GM23338 (cell line): ENCODE measurements around the gene ATXN7. TPM values are rescaled to one million over a fixed set of nuclear protein-coding genes. Genes with fewer than 3 reads are reported as not detected.

Source experiments
- ATAC-seq: fragments of 200-7000 bp; cut with Tn5 transposase; 3 replicates; pipeline ENCODE4 v1.9.1; 2020
- DNase-seq: peaks from one replicate; pipeline ENCODE4 v3.0.0-alpha.2; 2015; ENCODE audit warnings: low spot score
- H2AFZ ChIP-seq: fragments of 200-600 bp; sonication (generic); 2 replicates; pipeline ENCODE4 v1.8.0; 2016; ENCODE audit warnings: antibody characterized with exemption, mild to moderate bottlenecking, moderate library complexity
- H3F3A ChIP-seq: fragments of 200-600 bp; sonication (generic); replicated peaks from 2 replicates; pipeline ENCODE4 v1.8.0; 2017; ENCODE audit warnings: antibody characterized with exemption, mixed run types, low read depth
- H3K27ac ChIP-seq: fragments of 200-600 bp; sonication (generic); 2 replicates; pipeline ENCODE4 v1.6.1; 2016; ENCODE audit warnings: low read depth
- H3K27me3 ChIP-seq: fragments of 200-600 bp; sonication (generic); 2 replicates; pipeline ENCODE4 v1.8.0; 2016; ENCODE audit warnings: mild to moderate bottlenecking, mixed run types, moderate library complexity; ENCODE audit not compliant: insufficient read depth
- H3K36me3 ChIP-seq: fragments of 200-600 bp; sonication (generic); 2 replicates; pipeline ENCODE4 v1.8.0; 2016; ENCODE audit warnings: mild to moderate bottlenecking; ENCODE audit not compliant: insufficient read depth
- H3K4me1 ChIP-seq: fragments of 200-600 bp; sonication (generic); 2 replicates; pipeline ENCODE4 v1.8.0; 2016; ENCODE audit warnings: mild to moderate bottlenecking, moderate library complexity; ENCODE audit not compliant: insufficient read depth
- H3K4me2 ChIP-seq: fragments of 200-600 bp; sonication (generic); 2 replicates; pipeline ENCODE4 v1.7.1; 2017; ENCODE audit warnings: mixed run types
- H3K4me3 ChIP-seq: fragments of 200-600 bp; sonication (generic); 2 replicates; pipeline ENCODE4 v1.6.1; 2016; ENCODE audit warnings: mixed run types
- H3K79me2 ChIP-seq: fragments of 200-600 bp; sonication (generic); replicated peaks from 2 replicates; pipeline ENCODE4 v1.8.0; 2017; ENCODE audit warnings: mild to moderate bottlenecking; ENCODE audit not compliant: insufficient read depth
- H3K9me2 ChIP-seq: fragments of 200-600 bp; sonication (generic); 2 replicates; pipeline ENCODE4 v1.8.0; 2017; ENCODE audit not compliant: insufficient read depth
- H4K20me1 ChIP-seq: fragments of 200-600 bp; sonication (generic); replicated peaks from 2 replicates; pipeline ENCODE4 v1.8.0; 2017; ENCODE audit warnings: mild to moderate bottlenecking; ENCODE audit not compliant: insufficient read depth
- H3K27ac Mint-ChIP-seq: 2 replicates; pipeline ENCODE4 v1.8.0; 2020; ENCODE audit warnings: inconsistent platforms, mild to moderate bottlenecking, moderate library complexity, mixed read lengths
- H3K27me3 Mint-ChIP-seq: 3 replicates; pipeline ENCODE4 v1.8.0; 2022; ENCODE audit warnings: low read depth, mild to moderate bottlenecking, moderate library complexity, mixed read lengths, inconsistent platforms; ENCODE audit not compliant: insufficient read depth, poor library complexity
- H3K36me3 Mint-ChIP-seq: 3 replicates; pipeline ENCODE4 v1.8.0; 2021; ENCODE audit warnings: low read depth, mild to moderate bottlenecking, inconsistent platforms, moderate library complexity, mixed read lengths
- H3K4me1 Mint-ChIP-seq: 3 replicates; pipeline ENCODE4 v1.8.0; 2020; ENCODE audit warnings: mild to moderate bottlenecking, inconsistent platforms, mixed read lengths
- H3K4me3 Mint-ChIP-seq: 3 replicates; pipeline ENCODE4 v1.8.0; 2021; ENCODE audit warnings: moderate library complexity, mild to moderate bottlenecking, inconsistent platforms, mixed read lengths
- H3K9me3 Mint-ChIP-seq: 3 replicates; pipeline ENCODE4 v1.8.0; 2020; ENCODE audit warnings: moderate library complexity, mild to moderate bottlenecking, inconsistent platforms, mixed read lengths
- CREB1 ChIP-seq: fragments of 250-450 bp; sonication (Bioruptor Pico); IDR thresholded peaks from 2 replicates; pipeline ENCODE4 v1.5.0; 2020; ENCODE audit warnings: low read depth, mild to moderate bottlenecking, moderate library complexity
- CTCF ChIP-seq, 2 experiments: fragments of 200-600 bp in 1 of 2; sonication (generic) in 1 of 2; conservative IDR thresholded peaks; 2 replicates each; pipeline versions ENCODE4 v1.5.1 to v1.6.1; 2016 to 2017; ENCODE audit warnings: antibody characterized with exemption in 2 of 2, low read depth in 2 of 2, mild to moderate bottlenecking in 2 of 2, moderate library complexity in 1 of 2
- EZH2 ChIP-seq: fragments of 200-600 bp; sonication (generic); IDR thresholded peaks from one replicate; pipeline ENCODE4 v1.8.0; 2017; ENCODE audit warnings: antibody characterized with exemption, mild to moderate bottlenecking, low read depth; ENCODE audit not compliant: unreplicated experiment
- ZNF462 ChIP-seq: fragments of 250-450 bp; sonication (Bioruptor Pico); IDR thresholded peaks from 2 replicates; pipeline ENCODE4 v1.5.0; 2020; ENCODE audit warnings: mild to moderate bottlenecking, moderate library complexity
- polyA plus RNA-seq: library from polyadenylated mRNA; unstranded; fragments of >200 nt; fragmentation: Nextera tagmentation; extraction: Ambion mirVana; gene quantifications from 2 replicates; pipeline ENCODE4 v1.2.1, GENCODE V29; 2016
- total RNA-seq: library from RNA; depleted of rRNA; stranded (reverse); fragments of >200 nt; shearing (Covaris generic); gene quantifications from 2 replicates; pipeline ENCODE4 v1.2.3, GENCODE V29; 2014

Gene ATXN7
- total and polyA plus RNA-seq, 2 experiments from 2014 or later = 4.0 to 17.2 TPM

GRCh38 chr3:63966007-63966406 lies 102.3 kb downstream of the ATXN7 start (continued):
- no peak for TF ChIP-seq ZNF462

- H3K79me2 ChIP-seq = peaks cover 15% of the 10 kb centered on the region
- H3K4me3 ChIP-seq = no peak overlapping the region
- H4K20me1 ChIP-seq = no peaks in the 10 kb centered on the region
- no peaks in the 10 kb centered on the region for H3K9me2 ChIP-seq
- H3K36me3 Mint-ChIP-seq = no peaks in the 10 kb centered on the region
- no peaks in the 10 kb centered on the region for H3K9me3 Mint-ChIP-seq
- no peaks in the 10 kb centered on the region for H3K27me3 Mint-ChIP-seq
- H3K4me1 ChIP-seq = peaks cover 56% of the 10 kb centered on the region
- peaks cover 74% of the 10 kb centered on the region for H3K4me1 Mint-ChIP-seq
- no peaks in the 10 kb centered on the region for H3K27me3 ChIP-seq
- no peaks in the 10 kb centered on the region for H3K36me3 ChIP-seq
- no peak overlapping the region for H3K4me3 Mint-ChIP-seq
- no peak overlapping the region for H2AFZ ChIP-seq
- ATAC-seq (peak; percentile 7; the same call in 2 of the 3 replicates), DNase-seq (no peak)
- H3K27ac ChIP-seq = no peak overlapping the region
- H3K27ac Mint-ChIP-seq = peak overlapping the region; percentile 89
- no peak overlapping the region for H3K4me2 ChIP-seq
- H3F3A ChIP-seq = no peaks in the 10 kb centered on the region
- TF ChIP-seq EZH2 (no peak), CREB1 (CRISPR knock-in tag) (0 out of 2 replicates have a peak, but pooled peaks have one; percentile 9), CTCF (conservative IDR thresholded peaks at IDR 0.05; ENCODE audit: low read depth in 2 of 2) (no peak)
Observed at GRCh38 chr3:63966871-63967270, 103.2 kb downstream of the ATXN7 start.
